ENCODE measurements around the gene CCDC171.

DNA sequence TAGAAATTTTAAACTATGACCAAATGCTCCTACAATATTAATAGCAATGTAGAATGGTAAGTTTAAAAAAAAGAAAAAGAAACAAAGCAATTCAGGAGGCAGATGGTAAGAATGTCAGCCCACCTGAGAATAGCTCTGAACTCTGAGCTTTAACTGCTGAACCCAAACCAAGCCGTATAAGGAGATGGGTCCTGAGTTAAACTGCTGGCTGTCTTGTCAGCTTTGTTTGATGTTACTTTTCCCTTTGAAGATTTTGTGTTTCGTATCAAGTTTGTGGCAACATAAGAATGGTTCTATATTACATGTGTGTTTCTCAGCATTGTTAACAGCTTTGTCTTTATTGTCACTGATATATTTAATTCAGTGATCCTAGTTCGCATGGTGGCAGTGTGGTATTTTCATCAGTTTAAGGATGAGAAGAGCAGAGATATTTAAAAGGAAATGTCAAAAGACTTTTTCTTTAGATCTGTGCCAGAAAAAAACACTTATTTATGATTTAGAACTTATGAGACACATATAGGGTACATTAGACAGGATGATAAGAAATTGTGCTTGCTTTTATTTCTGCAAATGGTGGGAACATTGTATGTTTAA is 390.1 kb downstream of the CCDC171 start:
- TF ChIP-seq CTCF (conservative IDR thresholded peaks at IDR 0.05) (no peak), EZH2 (IDR thresholded peaks at IDR 0.05; ENCODE audit: low read depth) (no peak)

Data from PC-9 (cell line).